Parathyroid adenoma (tissue), 2 donors: ENCODE results near the gene UBE2E2.

Experiments used
- H2AFZ ChIP-seq: fragments of 300-600 bp; sonication (generic); one replicate; pipeline ENCODE4 v1.7.0; 2017; ENCODE audit warnings: antibody characterized with exemption, mild to moderate bottlenecking
- H3K27ac ChIP-seq: fragments of 300-600 bp; sonication (generic); one replicate; pipeline ENCODE4 v1.7.0; 2017
- H3K27me3 ChIP-seq: fragments of 300-600 bp; sonication (generic); one replicate; pipeline ENCODE4 v1.7.0; 2017; ENCODE audit warnings: low read length; ENCODE audit not compliant: control insufficient read depth, insufficient read depth
- H3K36me3 ChIP-seq: fragments of 300-600 bp; sonication (generic); one replicate; pipeline ENCODE4 v1.7.0; 2017; ENCODE audit warnings: low read length; ENCODE audit not compliant: control insufficient read depth, insufficient read depth
- H3K4me1 ChIP-seq: fragments of 300-600 bp; sonication (generic); one replicate; pipeline ENCODE4 v1.7.0; 2017; ENCODE audit warnings: control low read depth
- H3K4me2 ChIP-seq: fragments of 300-600 bp; sonication (generic); one replicate; pipeline ENCODE4 v1.7.0; 2017; ENCODE audit warnings: low read length
- H3K4me3 ChIP-seq: fragments of 300-600 bp; sonication (generic); one replicate; pipeline ENCODE4 v1.7.0; 2017; ENCODE audit warnings: low read depth, low read length
- H3K79me2 ChIP-seq: fragments of 300-600 bp; sonication (generic); one replicate; pipeline ENCODE4 v1.7.0; 2017; ENCODE audit warnings: control low read depth
- H3K9ac ChIP-seq: fragments of 300-600 bp; sonication (generic); one replicate; pipeline ENCODE4 v1.7.0; 2017; ENCODE audit warnings: mild to moderate bottlenecking
- H3K9me3 ChIP-seq: fragments of 300-600 bp; sonication (generic); one replicate; pipeline ENCODE4 v1.7.0; 2017; ENCODE audit warnings: low read length; ENCODE audit not compliant: control insufficient read depth
- CTCF ChIP-seq: fragments of 300-600 bp; sonication (generic); IDR thresholded peaks from one replicate; pipeline ENCODE4 v1.7.0; 2017; ENCODE audit warnings: antibody characterized with exemption, mild to moderate bottlenecking
- donor health status: primary hyperparathyroidism.

Gene UBE2E2

GRCh38 chr3:23575697-23576096, 372.6 kb downstream of the UBE2E2 start:
- no peaks in the 10 kb centered on the region for H3K4me1 ChIP-seq
- H3K4me2 ChIP-seq, result no peak overlapping the region
- H3K9me3 ChIP-seq, result no peaks in the 10 kb centered on the region
- H3K4me3 ChIP-seq, result no peak overlapping the region
- H3K36me3 ChIP-seq, result no peaks in the 10 kb centered on the region
- H3K79me2 ChIP-seq, result no peaks in the 10 kb centered on the region
- H3K27ac ChIP-seq, result no peak overlapping the region
- no peak overlapping the region for H2AFZ ChIP-seq
- no peak overlapping the region for H3K9ac ChIP-seq
- H3K27me3 ChIP-seq, result no peaks in the 10 kb centered on the region
- TF ChIP-seq CTCF, result no peak

GRCh38 chr3:23576379-23576959, 373.3 kb downstream of the UBE2E2 start:
- TF ChIP-seq CTCF, result no peak
- Histone ChIP-seq H3K79me2 (no peaks in the 10 kb centered on the region), H3K4me3 (no peak overlapping the region), H3K9me3 (no peaks in the 10 kb centered on the region), H3K9ac (no peak overlapping the region), H3K4me2 (no peak overlapping the region), H3K27me3 (no peaks in the 10 kb centered on the region), H3K36me3 (no peaks in the 10 kb centered on the region), H3K4me1 (no peaks in the 10 kb centered on the region), H3K27ac (no peak overlapping the region), H2AFZ (no peak overlapping the region)

- Histone ChIP-seq H3K27ac (no peak overlapping the region), H3K36me3 (no peaks in the 10 kb centered on the region), H3K9me3 (no peaks in the 10 kb centered on the region), H3K79me2 (no peaks in the 10 kb centered on the region), H2AFZ (no peak overlapping the region), H3K4me1 (no peaks in the 10 kb centered on the region), H3K27me3 (no peaks in the 10 kb centered on the region), H3K4me3 (no peak overlapping the region), H3K9ac (no peak overlapping the region), H3K4me2 (no peak overlapping the region)
- no peak for TF ChIP-seq CTCF
These were observed 377.1 kb downstream of the UBE2E2 start for GRCh38 chr3:23580096-23580713.

GRCh38 chr3:23583980-23584740, 381.0 kb downstream of the UBE2E2 start:
- no peaks in the 10 kb centered on the region for H3K9me3 ChIP-seq
- no peaks in the 10 kb centered on the region for H3K36me3 ChIP-seq
- no peaks in the 10 kb centered on the region for H3K27me3 ChIP-seq
- H3K79me2 ChIP-seq, result no peaks in the 10 kb centered on the region
- no peak overlapping the region for H3K9ac ChIP-seq
- no peak overlapping the region for H3K4me3 ChIP-seq
- H3K4me1 ChIP-seq, result no peaks in the 10 kb centered on the region
- H3K4me2 ChIP-seq, result no peak overlapping the region
- TF ChIP-seq CTCF, result no peak
- no peak overlapping the region for H3K27ac ChIP-seq
- H2AFZ ChIP-seq, result no peak overlapping the region
